Panc1 (cell line): ENCODE results near the gene MTPN. TPM values are rescaled to one million over a fixed set of nuclear protein-coding genes. Genes with fewer than 3 reads are reported as not detected.

Experiments
- ATAC-seq: fragments of 200-7000 bp; cut with Tn5 transposase; 2 replicates; pipeline ENCODE4 v1.9.1; 2020; ENCODE audit warnings: mild to moderate bottlenecking, moderate library complexity
- BruUV-seq: library from RNA; stranded (reverse); fragments of 400-500 nt; replicated peaks from 2 replicates; lab custom pipeline; 2021; lab: Mats Ljungman, UMichigan
- CTCF ChIA-PET: fragments of 300-600 bp; sonication (Branson Sonifier 250); formaldehyde crosslinking; loops from one replicate; lab custom pipeline; 2022; ENCODE audit warnings: antibody characterized with exemption; lab: Charles Lee
- POLR2A ChIA-PET: fragments of 300-600 bp; sonication (Branson Sonifier 250); formaldehyde crosslinking; loops from one replicate; lab custom pipeline; 2022; ENCODE audit warnings: antibody characterized with exemption; lab: Charles Lee
- DNase-seq: peaks from one replicate; pipeline ENCODE4 v3.0.0-alpha.2; 2010; ENCODE audit warnings: low read depth, low spot score
- H3K27ac ChIP-seq: 2 replicates; pipeline ENCODE4 v1.5.1; 2011; ENCODE audit warnings: mild to moderate bottlenecking, low read length, inconsistent platforms
- H3K27me3 ChIP-seq: fragments of 200-500 bp; sonication (Bioruptor generic); 2 replicates; pipeline ENCODE4 v1.6.0; 2014; ENCODE audit warnings: low read length, inconsistent platforms; ENCODE audit not compliant: control insufficient read depth, insufficient read depth
- H3K36me3 ChIP-seq: fragments of 200-500 bp; sonication (Bioruptor generic); 2 replicates; pipeline ENCODE4 v1.5.1; 2014; ENCODE audit warnings: inconsistent platforms, mild to moderate bottlenecking, low read length, moderate library complexity; ENCODE audit not compliant: control insufficient read depth, insufficient read depth
- H3K4me1 ChIP-seq: 2 replicates; pipeline ENCODE4 v1.5.1; 2011; ENCODE audit warnings: inconsistent platforms, mild to moderate bottlenecking, low read length, moderate library complexity; ENCODE audit not compliant: control insufficient read depth, insufficient read depth
- H3K4me3 ChIP-seq, 2 experiments: 2 replicates each; pipeline ENCODE4 v1.5.1; 2011 to 2012; ENCODE audit warnings: low read depth in 2 of 2, low read length in 2 of 2, mild to moderate bottlenecking in 2 of 2, inconsistent platforms in 1 of 2, moderate library complexity in 1 of 2
- H3K9me3 ChIP-seq: fragments of 200-500 bp; sonication (Bioruptor generic); 2 replicates; pipeline ENCODE4 v1.5.1; 2014; ENCODE audit warnings: low read depth, mild to moderate bottlenecking, inconsistent platforms, low read length, moderate library complexity; ENCODE audit not compliant: control insufficient read depth, insufficient read depth
- POLR2AphosphoS5 ChIP-seq: IDR thresholded peaks from 2 replicates; pipeline ENCODE4 v1.6.1; 2012; ENCODE audit warnings: mild to moderate bottlenecking, low read depth, low read length, moderate library complexity
- SIN3A ChIP-seq: IDR thresholded peaks from 2 replicates; pipeline ENCODE4 v1.6.1; 2012; ENCODE audit warnings: low read depth, mild to moderate bottlenecking, low read length, moderate library complexity, borderline replicate concordance; ENCODE audit not compliant: insufficient read depth
- TCF7L2 ChIP-seq: IDR thresholded peaks from 2 replicates; pipeline ENCODE4 v1.6.1; 2011; ENCODE audit warnings: mild to moderate bottlenecking, low read depth, low read length, inconsistent platforms
- in situ Hi-C: cut with HindIII; loops from 2 replicates; pipeline ENCODE4 v1.10.0; 2016; ENCODE audit warnings: low sequenced_read_pairs, low pct_unique_long_range_greater_than_20kb
- intact Hi-C: fragments of 100-400 bp; cut with micrococcal nuclease; formaldehyde crosslinking; loops from one replicate; pipeline ENCODE4 v1.10.0; 2022; ENCODE audit not compliant: unreplicated experiment
- total RNA-seq: library from RNA; stranded (reverse); gene quantifications from one replicate; pipeline ENCODE4 v1.2.1, GENCODE V29; 2021; ENCODE audit not compliant: unreplicated experiment
- TF ChIP-seq, protein P1 (sequence below), 2 experiments: IDR thresholded peaks; 2 replicates each; pipeline ENCODE4 v1.6.1; 2011 to 2012; ENCODE audit warnings: low read depth in 2 of 2, control low read depth in 1 of 2, low read length in 1 of 2, mild to moderate bottlenecking in 1 of 2, moderate library complexity in 1 of 2; ENCODE audit not compliant: insufficient read depth in 1 of 2
- TF ChIP-seq, protein P2 (sequence below): fragments of 450-650 bp; IDR thresholded peaks from 2 replicates; pipeline ENCODE4 v1.5.1; 2017; ENCODE audit warnings: mild to moderate bottlenecking

MTPN gene
- total RNA-seq, 1 experiment from 2014 or later: 177 TPM

DNA sequence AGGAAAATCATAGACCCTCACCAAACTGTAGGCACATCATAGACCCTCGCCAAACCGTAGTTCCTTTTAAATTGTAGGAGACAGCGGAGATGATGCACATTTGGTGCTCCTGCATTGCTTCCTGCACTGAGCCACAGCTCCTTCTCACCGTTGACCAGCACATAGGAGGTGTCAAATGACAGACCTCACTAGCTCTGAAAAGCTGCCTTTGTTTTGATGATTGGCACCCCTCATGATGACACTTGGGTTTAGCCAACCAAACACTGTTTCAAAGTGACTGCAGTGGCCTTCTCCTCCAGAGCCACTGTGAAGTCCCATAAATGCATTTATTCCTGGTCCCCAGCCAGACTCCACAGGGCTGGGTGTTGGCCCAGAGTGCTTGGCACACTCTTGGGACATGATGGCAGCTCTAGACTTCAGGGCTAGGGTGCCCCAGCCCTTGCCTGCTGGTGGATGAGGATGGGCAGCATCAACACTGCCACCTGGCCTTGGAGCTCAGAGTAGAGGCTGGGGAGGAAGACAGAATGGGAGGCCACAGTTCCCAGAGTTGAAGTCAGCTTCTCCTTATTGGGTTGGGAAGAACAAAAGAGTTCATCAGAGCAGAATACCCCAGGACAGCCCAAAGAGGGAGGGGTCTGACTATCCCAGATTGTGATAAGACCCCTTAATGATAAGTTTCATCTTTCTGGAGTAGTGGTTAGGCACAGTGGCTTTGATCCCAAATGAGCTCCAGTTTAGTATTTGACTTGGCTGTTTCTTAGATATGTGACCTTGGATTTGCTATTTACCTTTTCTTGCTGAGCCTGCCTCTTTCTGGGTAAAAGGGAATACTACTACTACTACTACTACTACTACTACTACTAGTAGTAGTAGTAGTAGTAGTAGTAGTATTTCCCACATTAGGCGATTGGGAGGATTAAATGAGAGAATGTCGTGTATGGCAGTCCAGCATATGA, 75.3 kb downstream of the MTPN start:
- Histone ChIP-seq H3K36me3 (no peaks in the 10 kb centered on the region; the same call in 1 of the 2 replicates), H3K9me3 (no peaks in the 10 kb centered on the region), H3K27me3 (no peaks in the 10 kb centered on the region), H3K27ac (no peak overlapping the region), H3K4me1 (no peaks in the 10 kb centered on the region), H3K4me3 (no peak overlapping the region)
- ChIA-PET CTCF (no interaction called here), POLR2A (no interaction called here)
- in situ Hi-C loops (no loop called here), intact Hi-C loops (no loop called here)
- ATAC-seq (no peak), DNase-seq (no peak)
- TF ChIP-seq POLR2AphosphoS5: no peak
- TF ChIP-seq, protein P1, sequence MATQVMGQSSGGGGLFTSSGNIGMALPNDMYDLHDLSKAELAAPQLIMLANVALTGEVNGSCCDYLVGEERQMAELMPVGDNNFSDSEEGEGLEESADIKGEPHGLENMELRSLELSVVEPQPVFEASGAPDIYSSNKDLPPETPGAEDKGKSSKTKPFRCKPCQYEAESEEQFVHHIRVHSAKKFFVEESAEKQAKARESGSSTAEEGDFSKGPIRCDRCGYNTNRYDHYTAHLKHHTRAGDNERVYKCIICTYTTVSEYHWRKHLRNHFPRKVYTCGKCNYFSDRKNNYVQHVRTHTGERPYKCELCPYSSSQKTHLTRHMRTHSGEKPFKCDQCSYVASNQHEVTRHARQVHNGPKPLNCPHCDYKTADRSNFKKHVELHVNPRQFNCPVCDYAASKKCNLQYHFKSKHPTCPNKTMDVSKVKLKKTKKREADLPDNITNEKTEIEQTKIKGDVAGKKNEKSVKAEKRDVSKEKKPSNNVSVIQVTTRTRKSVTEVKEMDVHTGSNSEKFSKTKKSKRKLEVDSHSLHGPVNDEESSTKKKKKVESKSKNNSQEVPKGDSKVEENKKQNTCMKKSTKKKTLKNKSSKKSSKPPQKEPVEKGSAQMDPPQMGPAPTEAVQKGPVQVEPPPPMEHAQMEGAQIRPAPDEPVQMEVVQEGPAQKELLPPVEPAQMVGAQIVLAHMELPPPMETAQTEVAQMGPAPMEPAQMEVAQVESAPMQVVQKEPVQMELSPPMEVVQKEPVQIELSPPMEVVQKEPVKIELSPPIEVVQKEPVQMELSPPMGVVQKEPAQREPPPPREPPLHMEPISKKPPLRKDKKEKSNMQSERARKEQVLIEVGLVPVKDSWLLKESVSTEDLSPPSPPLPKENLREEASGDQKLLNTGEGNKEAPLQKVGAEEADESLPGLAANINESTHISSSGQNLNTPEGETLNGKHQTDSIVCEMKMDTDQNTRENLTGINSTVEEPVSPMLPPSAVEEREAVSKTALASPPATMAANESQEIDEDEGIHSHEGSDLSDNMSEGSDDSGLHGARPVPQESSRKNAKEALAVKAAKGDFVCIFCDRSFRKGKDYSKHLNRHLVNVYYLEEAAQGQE (IDR thresholded peaks at IDR 0.05; ENCODE audit: insufficient read depth in 1 of 2, low read depth in 2 of 2, low read length in 1 of 2): no peak
- BruUV-seq: no TSS peak

DNA sequence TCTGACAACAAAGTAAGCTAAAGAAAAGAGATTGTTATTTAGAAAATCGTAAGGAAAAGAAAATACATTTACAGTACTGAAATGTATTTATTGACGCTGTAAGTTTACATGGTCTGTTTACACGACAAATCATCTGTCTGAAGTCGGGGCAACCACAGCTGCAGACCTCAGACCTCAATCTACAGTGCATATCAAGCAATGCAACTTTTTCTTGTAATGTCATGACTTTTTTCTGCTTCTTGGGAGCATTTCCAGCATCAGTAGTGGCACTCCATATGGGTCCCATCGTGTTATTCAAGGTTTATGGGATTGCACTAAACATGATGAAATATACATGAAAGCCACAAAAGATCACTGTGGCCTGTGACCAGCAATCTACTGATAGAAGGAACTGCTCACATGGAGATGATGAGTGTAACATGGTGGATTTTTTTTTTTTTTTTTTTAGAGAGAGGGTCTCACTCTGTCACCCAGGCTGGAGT, 77.1 kb downstream of the MTPN start:
- TF ChIP-seq, protein P1 (IDR thresholded peaks at IDR 0.05; ENCODE audit: insufficient read depth in 1 of 2, low read depth in 2 of 2, low read length in 1 of 2): no peak
- no peak for TF ChIP-seq SIN3A
- TF ChIP-seq, protein P2, sequence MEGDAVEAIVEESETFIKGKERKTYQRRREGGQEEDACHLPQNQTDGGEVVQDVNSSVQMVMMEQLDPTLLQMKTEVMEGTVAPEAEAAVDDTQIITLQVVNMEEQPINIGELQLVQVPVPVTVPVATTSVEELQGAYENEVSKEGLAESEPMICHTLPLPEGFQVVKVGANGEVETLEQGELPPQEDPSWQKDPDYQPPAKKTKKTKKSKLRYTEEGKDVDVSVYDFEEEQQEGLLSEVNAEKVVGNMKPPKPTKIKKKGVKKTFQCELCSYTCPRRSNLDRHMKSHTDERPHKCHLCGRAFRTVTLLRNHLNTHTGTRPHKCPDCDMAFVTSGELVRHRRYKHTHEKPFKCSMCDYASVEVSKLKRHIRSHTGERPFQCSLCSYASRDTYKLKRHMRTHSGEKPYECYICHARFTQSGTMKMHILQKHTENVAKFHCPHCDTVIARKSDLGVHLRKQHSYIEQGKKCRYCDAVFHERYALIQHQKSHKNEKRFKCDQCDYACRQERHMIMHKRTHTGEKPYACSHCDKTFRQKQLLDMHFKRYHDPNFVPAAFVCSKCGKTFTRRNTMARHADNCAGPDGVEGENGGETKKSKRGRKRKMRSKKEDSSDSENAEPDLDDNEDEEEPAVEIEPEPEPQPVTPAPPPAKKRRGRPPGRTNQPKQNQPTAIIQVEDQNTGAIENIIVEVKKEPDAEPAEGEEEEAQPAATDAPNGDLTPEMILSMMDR: no peak
- no peak for TF ChIP-seq TCF7L2
- TF ChIP-seq POLR2AphosphoS5: no peak
- no peak overlapping the region for H3K27ac ChIP-seq
- no peaks in the 10 kb centered on the region for H3K27me3 ChIP-seq
- no peak overlapping the region for H3K4me3 ChIP-seq
- H3K9me3 ChIP-seq: no peaks in the 10 kb centered on the region
- POLR2A ChIA-PET: no interaction called here
- intact Hi-C loops: no loop called here
- no peaks in the 10 kb centered on the region for H3K4me1 ChIP-seq
- in situ Hi-C loops: no loop called here
- BruUV-seq: no TSS peak
- DNase-seq: no peak
- no peak for ATAC-seq
- CTCF ChIA-PET: no interaction called here
- H3K36me3 ChIP-seq: no peaks in the 10 kb centered on the region; the same call in 1 of the 2 replicates
